Measurements from ENCODE around the gene PTPN5.

- TF ChIP-seq POLR2A (IDR thresholded peaks at IDR 0.05) (no peak), CTCF (IDR thresholded peaks at IDR 0.05) (no peak), POLR2AphosphoS5 (IDR thresholded peaks at IDR 0.05) (no peak), EP300 (IDR thresholded peaks at IDR 0.05; ENCODE audit: low read depth) (no peak)
Measured at GRCh38 chr11:18696638-18697225, 94.9 kb downstream of the PTPN5 start.

Measured in transverse colon (tissue), 4 donors.